ENCODE results near the gene N4BP3. TPM values are rescaled to one million over a fixed set of nuclear protein-coding genes. Genes with fewer than 3 reads are reported as not detected.

N4BP3 gene
- total and polyA plus RNA-seq, 12 donors: 0.31 to 2.6 (median 0.89) TPM

GRCh38 chr5:178077751-178078150 is 35.6 kb upstream of the N4BP3 start:
- Histone ChIP-seq H3K27ac (no peak overlapping the region), H3K27me3 (peaks cover 12% of the 10 kb centered on the region), H3K4me3 (no peak overlapping the region), H3K36me3 (replicated peaks in 1 of 2) (no peaks in the 10 kb centered on the region), H3K4me1 (replicated peaks in 1 of 2) (no peaks in the 10 kb centered on the region), H3K9me3 (replicated peaks in 1 of 3) (no peaks in the 10 kb centered on the region)
- DNase-seq: no peak
- no peak for TF ChIP-seq CTCF (IDR thresholded peaks at IDR 0.05)
- no peak for TF ChIP-seq POLR2A (IDR thresholded peaks at IDR 0.05)
- WGBS, 4 donors: 61 to 90% (median 89%) methylated on average over 2 to 5 of the region's 5 CpGs
- intact Hi-C loops (cut with DNase I): loop anchor here (2.0 to 5.0 kb wide), 2 partner anchors 70 to 87 kb away; no protein-coding TSS in a partner anchor

DNA sequence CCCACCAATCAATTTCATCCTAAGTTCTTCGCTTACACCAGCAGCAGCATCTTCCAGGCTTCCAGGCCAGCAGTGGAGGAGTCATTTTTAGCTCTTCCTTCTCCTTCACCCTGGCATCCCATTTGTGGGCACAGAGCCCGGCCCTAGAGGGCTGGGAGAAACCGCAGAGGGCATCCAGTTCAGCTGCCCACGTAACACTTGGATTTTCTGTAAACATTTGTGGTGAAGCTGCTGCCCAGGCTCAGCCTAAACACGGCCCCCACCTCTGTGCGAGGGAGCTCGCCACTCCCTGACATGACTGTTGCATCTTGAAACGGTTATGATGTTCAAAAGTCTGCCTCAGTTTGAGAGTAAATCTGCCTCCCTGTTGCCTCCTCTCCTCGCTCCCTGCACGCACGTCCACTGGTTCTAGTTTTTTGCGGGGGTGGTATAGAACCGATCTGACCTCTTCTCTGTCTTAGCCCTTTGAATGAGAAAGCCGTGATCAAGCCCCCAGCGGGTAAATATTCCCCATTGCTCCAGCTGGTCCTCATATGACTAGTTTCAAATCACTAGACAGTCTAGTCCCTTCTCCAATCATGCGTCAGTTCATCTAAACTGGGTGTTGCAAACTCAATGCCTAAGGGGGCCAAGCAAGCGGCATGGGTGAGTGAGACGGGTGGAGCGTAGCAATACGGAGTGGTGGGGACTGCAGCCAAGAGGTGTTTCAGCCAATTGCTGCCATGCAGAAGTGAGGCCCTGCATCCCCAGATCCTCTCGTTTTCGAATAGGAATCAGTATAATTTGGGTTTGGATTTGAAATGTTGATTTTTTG is 34.9 kb upstream of the N4BP3 start:
- intact Hi-C loops (cut with DNase I): loop anchor here in 1 of 2 donors (5.0 kb wide), 1 partner anchor 69 kb away; no protein-coding TSS in a partner anchor
- H3K27me3 ChIP-seq: peaks cover 12% of the 10 kb centered on the region
- 79 to 85% (median 82%) methylated on average over 22 of the region's 22 CpGs for WGBS, 4 donors

GRCh38 chr5:178080056-178080455 is 33.3 kb upstream of the N4BP3 start:
- no peaks in the 10 kb centered on the region for H3K9me3 ChIP-seq (replicated peaks in 1 of 3)
- 76 to 86% (median 79%) methylated on average over 6 to 8 of the region's 8 CpGs for WGBS, 4 donors
- intact Hi-C loops (cut with DNase I): no loop called here

More for the DNA sequence above, 34.9 kb upstream of the N4BP3 start:
- H3K4me3 ChIP-seq: no peak overlapping the region
- H3K9me3 ChIP-seq (replicated peaks in 1 of 3): no peaks in the 10 kb centered on the region
- TF ChIP-seq POLR2A (IDR thresholded peaks at IDR 0.05): no peak
- no peak for TF ChIP-seq CTCF (IDR thresholded peaks at IDR 0.05)
- no peaks in the 10 kb centered on the region for H3K4me1 ChIP-seq (replicated peaks in 1 of 2)
- H3K36me3 ChIP-seq (replicated peaks in 1 of 2): no peaks in the 10 kb centered on the region
- DNase-seq: no peak
- no peak overlapping the region for H3K27ac ChIP-seq

More at GRCh38 chr5:178080056-178080455, 33.3 kb upstream of the N4BP3 start:
- Histone ChIP-seq H3K27me3 (peaks cover 6% of the 10 kb centered on the region), H3K27ac (no peak overlapping the region), H3K36me3 (replicated peaks in 1 of 2) (no peaks in the 10 kb centered on the region), H3K4me3 (no peak overlapping the region), H3K4me1 (replicated peaks in 1 of 2) (no peaks in the 10 kb centered on the region)
- no peak for DNase-seq
- TF ChIP-seq POLR2A (IDR thresholded peaks at IDR 0.05): no peak
- TF ChIP-seq CTCF (IDR thresholded peaks at IDR 0.05): no peak
